Activated effector memory CD4-positive, alpha-beta T cell treated with Interleukin-2 at 50 U/mL for 16 hours (primary cell): ENCODE measurements around the gene GSN.
"Not testable (repeated sequence)": the region's sequence is repeated elsewhere in the genome, so short reads cannot be mapped to it uniquely, and the experiment has no call there.

Experiments used
- DNase-seq: peaks from one replicate; pipeline ENCODE4 v3.0.0-alpha.2; 2020

GSN gene

GRCh38 chr9:121289772-121290370 is 21.9 kb downstream of the GSN start:
- no peak for DNase-seq

GRCh38 chr9:121291536-121291935 is 23.6 kb downstream of the GSN start:
- not testable (repeated sequence) for DNase-seq

GRCh38 chr9:121292051-121292450 is 24.1 kb downstream of the GSN start:
- DNase-seq, result no peak

GRCh38 chr9:121292801-121293241 is 24.9 kb downstream of the GSN start:
- DNase-seq, result no peak

- no peak for DNase-seq
Measured at GRCh38 chr9:121294151-121294743, 26.3 kb downstream of the GSN start.

- no peak for DNase-seq
Measured at GRCh38 chr9:121294866-121295661, 27.1 kb downstream of the GSN start.

- DNase-seq, result no peak
Measured at GRCh38 chr9:121295662-121296191, 27.8 kb downstream of the GSN start.

- DNase-seq, result no peak
Measured at GRCh38 chr9:121296213-121297127, 28.5 kb downstream of the GSN start.

GRCh38 chr9:121297389-121297788 is 29.4 kb downstream of the GSN start:
- DNase-seq, result no peak

GRCh38 chr9:121298016-121298538 is 30.1 kb downstream of the GSN start:
- no peak for DNase-seq

GRCh38 chr9:121298689-121299466 is 30.9 kb downstream of the GSN start:
- no peak for DNase-seq

- DNase-seq, result no peak
Measured at GRCh38 chr9:121299467-121300282, 31.7 kb downstream of the GSN start.

- no peak for DNase-seq
Measured at GRCh38 chr9:121300283-121301119, 32.5 kb downstream of the GSN start.

GRCh38 chr9:121301881-121302286 is 33.9 kb downstream of the GSN start:
- no peak for DNase-seq

- no peak for DNase-seq
Measured at GRCh38 chr9:121302341-121302740, 34.4 kb downstream of the GSN start.

- no peak for DNase-seq
Measured at GRCh38 chr9:121302786-121303185, 34.8 kb downstream of the GSN start.

- no peak for DNase-seq
Measured at GRCh38 chr9:121303456-121304451, 35.8 kb downstream of the GSN start.

- DNase-seq, result no peak
Measured at GRCh38 chr9:121304707-121305106, 36.7 kb downstream of the GSN start.
